Naive thymus-derived CD4-positive, alpha-beta T cell (primary cell): ENCODE data around the gene EMX1. TPM values are rescaled to one million over a fixed set of nuclear protein-coding genes. Genes with fewer than 3 reads are reported as not detected.

Source experiments
- ATAC-seq: fragments of 150-1000 bp; cut with Tn5 transposase; 2 replicates; pipeline ENCODE4 v1.10.0; 2021; ENCODE audit warnings: mild to moderate bottlenecking, moderate library complexity
- CTCF ChIA-PET: fragments of 350-600 bp; sonication (Branson Sonifier 250); formaldehyde crosslinking; loops from one replicate; lab custom pipeline; 2021; ENCODE audit warnings: antibody characterized with exemption; lab: Charles Lee
- POLR2A ChIA-PET: fragments of 350-600 bp; sonication (Branson Sonifier 250); formaldehyde crosslinking; loops from one replicate; lab custom pipeline; 2021; ENCODE audit warnings: antibody characterized with exemption, inconsistent platforms; lab: Charles Lee
- DNase-seq, 9 donors: peaks; one replicate each; pipeline versions ENCODE4 v3.0.0 to v3.0.0-alpha.2; 2020 to 2022; ENCODE audit warnings: mixed read lengths in 1 of 9
- H3K27ac ChIP-seq: one replicate; pipeline ENCODE4 v1.7.0; 2013; ENCODE audit warnings: mild to moderate bottlenecking, low read depth, low read length, moderate library complexity
- H3K27me3 ChIP-seq, 2 donors: one replicate each; pipeline ENCODE4 v1.7.0; 2013; ENCODE audit warnings: low read length in 2 of 2, mild to moderate bottlenecking in 2 of 2, moderate library complexity in 2 of 2; ENCODE audit not compliant: control insufficient read depth in 2 of 2, insufficient read depth in 2 of 2
- H3K36me3 ChIP-seq, 3 experiments: 1 replicate in 2 of 3; 2 replicates in 1 of 3; pipeline ENCODE4 v1.7.0; 2013; ENCODE audit warnings: low read length in 3 of 3, mild to moderate bottlenecking in 3 of 3, moderate library complexity in 1 of 3; ENCODE audit not compliant: insufficient read depth in 3 of 3, control insufficient read depth in 2 of 3
- H3K4me1 ChIP-seq, 2 donors: one replicate each; pipeline ENCODE4 v1.7.0; 2013; ENCODE audit warnings: low read length in 2 of 2, mild to moderate bottlenecking in 2 of 2, moderate library complexity in 1 of 2; ENCODE audit not compliant: control insufficient read depth in 2 of 2, insufficient read depth in 2 of 2
- H3K4me3 ChIP-seq: 2 replicates; pipeline ENCODE4 v1.7.0; 2013; ENCODE audit warnings: mild to moderate bottlenecking, low read length
- H3K9me3 ChIP-seq, 3 experiments: 1 replicate in 2 of 3; 2 replicates in 1 of 3; pipeline ENCODE4 v1.7.0; 2013; ENCODE audit warnings: low read length in 3 of 3; ENCODE audit not compliant: control insufficient read depth in 2 of 3
- H3K27ac Mint-ChIP-seq, 9 donors: one replicate each; pipeline ENCODE4 v1.8.0; 2020 to 2022; ENCODE audit warnings: mixed read lengths in 9 of 9, mild to moderate bottlenecking in 8 of 9, moderate library complexity in 5 of 9, inconsistent platforms in 2 of 9
- H3K27me3 Mint-ChIP-seq, 5 donors: one replicate each; pipeline ENCODE4 v1.8.0; 2021 to 2022; ENCODE audit warnings: mixed read lengths in 5 of 5, mild to moderate bottlenecking in 1 of 5
- H3K36me3 Mint-ChIP-seq, 5 donors: one replicate each; pipeline ENCODE4 v1.8.0; 2020 to 2022; ENCODE audit warnings: mixed read lengths in 5 of 5, mild to moderate bottlenecking in 3 of 5, inconsistent platforms in 1 of 5
- H3K4me1 Mint-ChIP-seq, 7 donors: one replicate each; pipeline ENCODE4 v1.8.0; 2020 to 2022; ENCODE audit warnings: mixed read lengths in 7 of 7, mild to moderate bottlenecking in 3 of 7, inconsistent platforms in 1 of 7
- H3K4me3 Mint-ChIP-seq, 10 donors: one replicate each; pipeline ENCODE4 v1.8.0; 2020 to 2022; ENCODE audit warnings: mild to moderate bottlenecking in 10 of 10, mixed read lengths in 10 of 10, moderate library complexity in 6 of 10, inconsistent platforms in 2 of 10
- H3K9me3 Mint-ChIP-seq, 11 donors: one replicate each; pipeline ENCODE4 v1.8.0; 2020 to 2022; ENCODE audit warnings: mixed read lengths in 11 of 11, mild to moderate bottlenecking in 4 of 11, inconsistent platforms in 1 of 11, moderate library complexity in 1 of 11
- intact Hi-C, 2 donors: fragments of 100-400 bp; cut with micrococcal nuclease; formaldehyde crosslinking; loops; one replicate each; pipeline ENCODE4 v1.15.1; 2023
- polyA plus RNA-seq, 2 donors: library from polyadenylated mRNA; unstranded; fragments of 300-500 nt; fragmentation: Illumina TruSeq; gene quantifications; one replicate each; pipeline ENCODE4 v1.2.3, GENCODE V29; 2021
- total RNA-seq, 6 experiments: library from RNA in 5 of 6; stranded (reverse) in 5 of 6; gene quantifications; 1 replicate in 5 of 6; 2 replicates in 1 of 6; pipeline ENCODE4 v1.2.3 and lab custom pipeline; 2021 to 2026

The EMX1 gene
- total and polyA plus RNA-seq, 7 experiments from 2014 or later = not detected

DNA sequence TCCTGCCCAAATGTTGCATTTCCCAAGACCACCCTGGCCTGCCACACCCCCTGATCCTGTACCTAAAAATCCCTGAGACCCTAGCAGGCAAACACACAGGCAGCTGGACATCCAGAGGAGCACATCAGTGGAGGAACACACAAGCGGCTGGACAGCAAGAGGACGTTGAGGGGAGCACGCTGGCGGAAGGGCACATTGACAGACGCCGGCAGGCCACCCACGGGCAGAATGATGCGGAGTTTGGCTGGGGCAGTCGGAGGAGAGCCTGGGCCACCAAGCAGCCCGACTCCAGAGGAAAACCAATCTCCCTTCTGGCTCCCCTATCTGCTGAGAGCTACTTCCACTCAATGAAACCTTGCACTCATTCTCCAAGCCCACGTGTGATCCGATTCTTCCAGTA, 47.7 kb downstream of the EMX1 start:
- CTCF ChIA-PET = interaction anchor here (0.6 kb wide), 1 partner anchor 219 kb away, joined by 3 read pairs; no protein-coding TSS in a partner anchor
- Mint-ChIP-seq H3K27ac (no peak overlapping the region), H3K9me3 (no peaks in the 10 kb centered on the region), H3K4me3 (no peak overlapping the region), H3K4me1 (peaks cover 0 to 7% (median 0%) of the 10 kb centered on the region in 7 donors), H3K27me3 (no peaks in the 10 kb centered on the region), H3K36me3 (no peaks in the 10 kb centered on the region)
- no peaks in the 10 kb centered on the region for H3K27me3 ChIP-seq
- ATAC-seq = no peak
- H3K27ac ChIP-seq = no peak overlapping the region
- no peak overlapping the region for H3K4me3 ChIP-seq
- no peaks in the 10 kb centered on the region for H3K4me1 ChIP-seq
- intact Hi-C loops = no loop called here
- no peaks in the 10 kb centered on the region for H3K9me3 ChIP-seq
- no peak for DNase-seq
- POLR2A ChIA-PET = no interaction called here
- no peaks in the 10 kb centered on the region for H3K36me3 ChIP-seq

DNA sequence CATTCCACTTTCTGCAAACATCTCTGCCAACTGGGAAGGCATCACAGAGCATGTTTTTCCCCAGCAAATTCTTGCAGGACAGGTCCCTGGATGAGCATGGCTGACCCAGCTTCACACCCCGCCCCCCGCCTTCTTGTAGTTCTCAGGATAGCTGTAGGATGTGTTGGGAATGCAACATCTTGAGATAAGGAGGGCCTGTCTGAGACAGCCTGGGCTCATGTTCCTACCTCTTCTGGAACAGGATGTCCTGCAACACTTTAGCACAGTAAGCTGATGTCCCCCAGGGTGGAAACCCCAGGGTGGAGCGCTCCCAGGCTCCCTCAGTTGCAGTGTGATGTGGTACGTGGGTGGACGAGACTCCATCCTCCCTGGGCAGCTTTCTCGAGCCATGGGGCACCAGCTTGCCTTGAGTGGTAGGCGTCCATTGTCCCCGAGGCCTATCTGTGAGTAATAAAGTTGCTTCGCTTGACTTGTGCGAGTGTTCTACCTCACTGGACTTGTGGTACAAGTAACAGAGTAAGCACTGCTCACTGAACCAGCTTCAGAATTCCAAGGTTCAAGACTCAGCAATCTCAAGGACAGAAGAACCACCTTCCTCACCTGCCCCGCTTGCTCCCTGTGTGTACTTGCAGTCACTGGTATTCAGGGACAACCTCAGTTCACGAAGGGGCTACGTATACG, 48.6 kb downstream of the EMX1 start:
- Mint-ChIP-seq H3K4me1 (peaks cover 0 to 1% (median 0%) of the 10 kb centered on the region in 7 donors), H3K9me3 (no peaks in the 10 kb centered on the region), H3K27me3 (no peaks in the 10 kb centered on the region), H3K27ac (no peak overlapping the region), H3K36me3 (no peaks in the 10 kb centered on the region), H3K4me3 (no peak overlapping the region)
- Histone ChIP-seq H3K4me3 (no peak overlapping the region), H3K27ac (no peak overlapping the region), H3K9me3 (no peaks in the 10 kb centered on the region), H3K4me1 (no peaks in the 10 kb centered on the region), H3K36me3 (no peaks in the 10 kb centered on the region), H3K27me3 (no peaks in the 10 kb centered on the region)
- POLR2A ChIA-PET = no interaction called here
- DNase-seq (no peak), ATAC-seq (no peak)
- intact Hi-C loops = no loop called here
- CTCF ChIA-PET = no interaction called here

DNA sequence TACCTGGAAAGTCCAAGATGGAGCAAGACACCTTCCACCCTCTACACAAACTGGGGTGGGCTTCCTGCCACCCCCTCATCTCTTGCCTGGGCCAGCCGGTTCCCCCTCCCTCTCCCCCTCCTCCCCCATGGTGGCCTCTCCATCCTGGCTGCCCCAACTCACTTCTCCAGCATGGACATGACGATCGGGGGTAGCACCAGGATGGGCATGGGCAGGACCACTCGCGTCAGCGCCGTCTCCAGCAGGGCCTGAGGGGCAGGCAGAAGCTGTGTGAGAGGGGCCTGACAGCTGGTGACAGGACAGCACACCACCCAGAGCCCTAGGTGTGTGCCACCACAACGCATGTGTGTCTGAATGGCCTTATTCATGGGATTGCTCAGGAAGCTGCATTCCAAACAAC, 51.0 kb downstream of the EMX1 start:
- ChIA-PET CTCF (interaction anchor here (0.6 kb wide), 1 partner anchor 52 kb away, joined by 3 read pairs; no protein-coding TSS in a partner anchor), POLR2A (no interaction called here)
- Mint-ChIP-seq H3K36me3 (no peaks in the 10 kb centered on the region), H3K4me1 (peaks cover 0 to 1% (median 0%) of the 10 kb centered on the region in 7 donors), H3K9me3 (no peaks in the 10 kb centered on the region), H3K4me3 (no peak overlapping the region), H3K27ac (no peak overlapping the region), H3K27me3 (no peaks in the 10 kb centered on the region)
- Histone ChIP-seq H3K4me1 (no peaks in the 10 kb centered on the region), H3K4me3 (no peak overlapping the region), H3K27ac (no peak overlapping the region), H3K9me3 (no peaks in the 10 kb centered on the region), H3K27me3 (no peaks in the 10 kb centered on the region), H3K36me3 (no peaks in the 10 kb centered on the region)
- intact Hi-C loops = no loop called here
- DNase-seq = no peak
- ATAC-seq = no peak

DNA sequence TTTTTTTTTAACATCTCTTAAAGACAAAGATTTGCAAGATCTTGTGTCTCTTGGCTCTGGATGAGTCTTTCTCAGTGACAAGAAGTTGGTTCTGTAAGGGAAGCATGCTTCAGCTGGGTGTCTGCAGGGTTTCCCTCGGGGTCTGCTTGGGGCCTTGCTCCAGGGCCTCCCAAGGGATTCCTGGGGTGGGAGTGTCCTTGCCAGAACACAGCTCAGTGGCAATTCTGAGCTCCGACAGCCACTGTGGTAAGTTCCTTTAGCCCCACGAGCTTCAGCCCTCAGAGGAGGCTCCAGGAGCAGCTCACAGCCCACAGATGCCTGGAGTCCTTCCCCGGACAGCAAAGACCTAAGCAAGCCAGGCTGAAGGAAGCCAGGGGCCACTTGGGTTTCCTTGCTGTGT, 52.4 kb downstream of the EMX1 start:
- no peaks in the 10 kb centered on the region for H3K9me3 ChIP-seq
- Mint-ChIP-seq H3K36me3 (peaks cover 0 to 3% (median 0%) of the 10 kb centered on the region in 5 donors), H3K4me3 (no peak overlapping the region), H3K9me3 (no peaks in the 10 kb centered on the region), H3K4me1 (peaks cover 0 to 1% (median 0%) of the 10 kb centered on the region in 7 donors), H3K27ac (no peak overlapping the region), H3K27me3 (peaks cover 0 to 5% (median 0%) of the 10 kb centered on the region in 5 donors)
- ChIA-PET POLR2A (no interaction called here), CTCF (interaction anchor here (0.7 kb wide), 1 partner anchor 1595 kb away, joined by 5 read pairs; no protein-coding TSS in a partner anchor)
- intact Hi-C loops = loop anchor here in 1 of 2 donors (10.0 kb wide), 1 partner anchor 195 kb away; no protein-coding TSS in a partner anchor
- DNase-seq = no peak
- ATAC-seq = no peak
- H3K27ac ChIP-seq = no peak overlapping the region
- H3K4me1 ChIP-seq = no peaks in the 10 kb centered on the region
- no peak overlapping the region for H3K4me3 ChIP-seq
- H3K36me3 ChIP-seq = no peaks in the 10 kb centered on the region
- H3K27me3 ChIP-seq = no peaks in the 10 kb centered on the region

DNA sequence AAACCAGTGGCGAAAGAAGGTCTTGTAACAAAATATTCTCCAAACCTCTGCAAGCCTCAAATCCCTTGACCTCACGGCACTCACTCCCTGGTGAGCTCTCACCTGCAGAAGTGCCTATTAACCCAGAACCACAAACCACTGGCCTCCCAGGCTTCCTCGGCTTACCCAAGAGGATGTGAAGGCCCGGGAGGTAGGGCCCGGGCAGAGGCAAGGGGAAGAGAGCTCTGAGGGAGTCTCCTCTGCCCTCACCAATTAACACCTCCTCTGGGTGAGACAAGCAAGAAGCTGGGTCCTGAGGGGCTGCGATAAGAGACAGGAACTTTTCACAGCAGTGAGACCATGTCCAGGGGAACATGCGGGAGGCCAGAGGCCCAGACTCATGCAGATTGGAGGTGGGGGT, 53.7 kb downstream of the EMX1 start:
- ChIA-PET CTCF (no interaction called here), POLR2A (no interaction called here)
- H3K4me3 ChIP-seq = no peak overlapping the region
- Mint-ChIP-seq H3K27ac (no peak overlapping the region), H3K27me3 (peaks cover 0 to 7% (median 0%) of the 10 kb centered on the region in 5 donors), H3K4me3 (no peak overlapping the region), H3K36me3 (peaks cover 0 to 7% (median 0%) of the 10 kb centered on the region in 5 donors), H3K4me1 (peaks cover 0 to 1% (median 0%) of the 10 kb centered on the region in 7 donors), H3K9me3 (no peaks in the 10 kb centered on the region)
- ATAC-seq (no peak), DNase-seq (no peak)
- no peaks in the 10 kb centered on the region for H3K4me1 ChIP-seq
- H3K36me3 ChIP-seq = no peaks in the 10 kb centered on the region
- no peak overlapping the region for H3K27ac ChIP-seq
- no peaks in the 10 kb centered on the region for H3K27me3 ChIP-seq
- H3K9me3 ChIP-seq = no peaks in the 10 kb centered on the region
- intact Hi-C loops = loop anchor here in 1 of 2 donors (10.0 kb wide), 1 partner anchor 196 kb away; no protein-coding TSS in a partner anchor

DNA sequence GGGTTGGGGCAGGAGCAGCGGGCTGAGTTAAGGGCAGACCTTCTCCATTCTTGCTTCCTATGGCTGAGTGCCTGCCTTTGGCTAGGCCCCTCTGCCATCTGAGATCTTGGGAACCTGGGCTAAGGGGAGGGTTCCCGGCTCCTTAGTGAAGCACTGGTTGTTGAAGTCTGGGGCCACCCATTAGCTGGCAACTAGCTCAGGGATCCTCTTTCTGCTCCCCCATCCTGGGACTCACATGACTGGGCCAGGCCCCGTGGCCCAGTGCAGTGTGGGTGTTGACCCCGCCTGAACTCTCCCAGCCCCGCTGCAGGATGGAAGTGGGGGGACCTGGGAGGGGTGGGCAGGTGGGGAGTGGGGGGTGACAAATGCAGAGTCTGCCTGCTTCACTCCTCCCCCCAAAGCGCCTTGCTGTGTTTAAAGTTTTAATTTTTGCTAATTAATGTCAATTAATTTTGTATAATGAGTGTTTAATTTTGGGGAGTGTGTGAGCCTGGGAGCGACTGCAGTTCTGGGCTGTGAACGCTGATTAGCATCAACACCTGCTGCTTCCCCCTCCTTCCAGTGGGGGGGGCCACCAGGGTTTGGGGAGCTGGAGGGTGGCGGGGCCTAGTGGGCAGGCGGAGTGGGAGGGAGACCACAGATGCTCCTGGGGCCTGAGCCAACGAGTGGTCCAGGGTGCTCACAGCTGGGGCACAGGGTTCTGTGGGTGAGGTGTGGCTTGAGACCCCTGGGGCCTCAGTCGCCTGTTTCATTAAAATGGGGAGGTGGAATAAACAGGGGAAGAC, 55.2 kb downstream of the EMX1 start:
- Histone ChIP-seq H3K4me1 (no peaks in the 10 kb centered on the region), H3K27ac (no peak overlapping the region), H3K36me3 (no peaks in the 10 kb centered on the region), H3K4me3 (no peak overlapping the region), H3K27me3 (no peaks in the 10 kb centered on the region), H3K9me3 (no peaks in the 10 kb centered on the region)
- Mint-ChIP-seq H3K4me1 (peaks cover 0 to 1% (median 0%) of the 10 kb centered on the region in 7 donors), H3K27me3 (peaks cover 0 to 7% (median 0%) of the 10 kb centered on the region in 5 donors), H3K36me3 (peaks cover 0 to 7% (median 0%) of the 10 kb centered on the region in 5 donors), H3K27ac (no peak overlapping the region), H3K4me3 (no peak overlapping the region), H3K9me3 (no peaks in the 10 kb centered on the region)
- CTCF ChIA-PET = interaction anchor here (0.8 kb wide), 1 partner anchor 102 kb away, joined by 3 read pairs; no protein-coding TSS in a partner anchor
- POLR2A ChIA-PET = no interaction called here
- DNase-seq = no peak
- ATAC-seq = no peak
- intact Hi-C loops = loop anchor here in 1 of 2 donors (1.0 to 10.0 kb wide), 2 partner anchors 80 to 198 kb away; no protein-coding TSS in a partner anchor
